Neutrophil (primary cell): ENCODE results near the gene PCDHA10.
"Not testable (repeated sequence)": the region's sequence is repeated elsewhere in the genome, so short reads cannot be mapped to it uniquely, and the experiment has no call there.

Experiments
- H3K27ac ChIP-seq: fragments of 200-600 bp; sonication (generic); 2 replicates; pipeline ENCODE4 v1.5.1; 2016; ENCODE audit warnings: mild to moderate bottlenecking, moderate library complexity
- H3K27me3 ChIP-seq: fragments of 200-600 bp; sonication (generic); 2 replicates; pipeline ENCODE4 v1.6.0; 2016; ENCODE audit warnings: mild to moderate bottlenecking
- H3K36me3 ChIP-seq: fragments of 200-600 bp; sonication (generic); 2 replicates; pipeline ENCODE4 v1.5.1; 2017
- H3K4me1 ChIP-seq, 2 experiments: fragments of 200-600 bp in 1 of 2; sonication (generic) in 1 of 2; 1 replicate in 1 of 2; 2 replicates in 1 of 2; pipeline versions ENCODE4 v1.5.1 to v1.6.1; 2013 to 2016; ENCODE audit warnings: low read depth in 1 of 2, low read length in 1 of 2, mild to moderate bottlenecking in 1 of 2, moderate library complexity in 1 of 2; ENCODE audit not compliant: control insufficient read depth in 1 of 2, insufficient read depth in 1 of 2
- H3K4me3 ChIP-seq, 2 experiments: fragments of 200-600 bp in 1 of 2; sonication (generic) in 1 of 2; 1 replicate in 1 of 2; 2 replicates in 1 of 2; pipeline ENCODE4 v1.5.1; 2013 to 2016; ENCODE audit warnings: low read depth in 1 of 2, low read length in 1 of 2, mild to moderate bottlenecking in 1 of 2, moderate library complexity in 1 of 2
- H3K9me3 ChIP-seq: fragments of 200-600 bp; sonication (generic); 2 replicates; pipeline ENCODE4 v1.5.1; 2016
- CTCF ChIP-seq: fragments of 200-600 bp; sonication (generic); IDR thresholded peaks from 2 replicates; pipeline ENCODE4 v1.5.1; 2016; ENCODE audit warnings: antibody characterized with exemption

Gene PCDHA10

GRCh38 chr5:140833993-140834392 lies 21.7 kb upstream of the PCDHA10 start, which contains the start of gene PCDHA7:
TSS of gene PCDHA7 (plus strand) at chr5:140834269. CDS start at chr5:140834384, 115 bp downstream.
- no peak within 1 kb of the TSS for H3K4me3 ChIP-seq
- no peak for TF ChIP-seq CTCF
- peaks cover 14% of the 10 kb centered on the region for H3K9me3 ChIP-seq
- H3K27ac ChIP-seq = no peak within 1 kb of the TSS
- no peaks in the 10 kb centered on the region for H3K4me1 ChIP-seq
- peaks cover 33% of the 10 kb centered on the region for H3K27me3 ChIP-seq
- no peaks in the 10 kb centered on the region for H3K36me3 ChIP-seq

- not testable (repeated sequence) for H3K36me3 ChIP-seq, H3K27ac ChIP-seq, H3K4me3 ChIP-seq, H3K4me1 ChIP-seq
- Histone ChIP-seq H3K27me3 (peaks cover 28% of the 10 kb centered on the region), H3K9me3 (peaks cover 14% of the 10 kb centered on the region)
Observed at GRCh38 chr5:140834439-140835008, 21.2 kb upstream of the PCDHA10 start.

GRCh38 chr5:140835622-140836510 lies 19.8 kb upstream of the PCDHA10 start:
- H3K4me3 ChIP-seq = no peak overlapping the region
- H3K4me1 ChIP-seq = no peaks in the 10 kb centered on the region
- no peak for TF ChIP-seq CTCF

GRCh38 chr5:140840978-140841962 lies 14.4 kb upstream of the PCDHA10 start, which contains the start of gene PCDHA8:
TSS of gene PCDHA8 (plus strand) at chr5:140841187. CDS start at chr5:140841322, 135 bp downstream.
- Histone ChIP-seq H3K4me3 (no peak within 1 kb of the TSS), H3K9me3 (peaks cover 10% of the 10 kb centered on the region), H3K27me3 (peaks cover 17% of the 10 kb centered on the region), H3K27ac (no peak within 1 kb of the TSS), H3K4me1 (no peaks in the 10 kb centered on the region), H3K36me3 (no peaks in the 10 kb centered on the region)
- no peak for TF ChIP-seq CTCF

More at GRCh38 chr5:140835622-140836510, 19.8 kb upstream of the PCDHA10 start:
- Histone ChIP-seq H3K27me3 (peaks cover 21% of the 10 kb centered on the region), H3K36me3 (no peaks in the 10 kb centered on the region), H3K27ac (no peak overlapping the region), H3K9me3 (peaks cover 14% of the 10 kb centered on the region)

- Histone ChIP-seq H3K4me1 (no peaks in the 10 kb centered on the region), H3K27me3 (peaks cover 15% of the 10 kb centered on the region), H3K4me3 (no peak overlapping the region), H3K36me3 (no peaks in the 10 kb centered on the region), H3K27ac (no peak overlapping the region), H3K9me3 (peaks cover 11% of the 10 kb centered on the region)
- TF ChIP-seq CTCF = no peak
Observed at GRCh38 chr5:140842798-140843733, 12.6 kb upstream of the PCDHA10 start.

- not testable (repeated sequence) for H3K36me3 ChIP-seq
Observed at GRCh38 chr5:140848139-140849102, 7.3 kb upstream of the PCDHA10 start, which contains the start of gene PCDHA9. TSS of gene PCDHA9 (plus strand) at chr5:140848382. CDS start at chr5:140848496, 114 bp downstream.

More at GRCh38 chr5:140848139-140849102, 7.3 kb upstream of the PCDHA10 start, which contains the start of gene PCDHA9:
- H3K4me3 ChIP-seq, H3K27me3 ChIP-seq, H3K27ac ChIP-seq, H3K4me1 ChIP-seq: not testable (repeated sequence)
- H3K9me3 ChIP-seq = peaks cover 18% of the 10 kb centered on the region
